ACC112 (cell line): ENCODE data around the gene CCL3.
"Not testable (repeated sequence)": the region's sequence is repeated elsewhere in the genome, so short reads cannot be mapped to it uniquely, and the experiment has no call there.

Experiments used
- H2AFZ ChIP-seq: fragments of 200-600 bp; sonication (generic); one replicate; pipeline ENCODE4 v1.6.0; 2017; ENCODE audit warnings: antibody characterized with exemption, low read length; ENCODE audit not compliant: unreplicated experiment
- H3K27ac ChIP-seq: fragments of 200-600 bp; sonication (generic); 2 replicates; pipeline ENCODE4 v1.5.1; 2014; ENCODE audit warnings: low read depth, mild to moderate bottlenecking, antibody characterized with exemption, low read length, moderate library complexity
- H3K27me3 ChIP-seq: fragments of 200-600 bp; sonication (generic); 2 replicates; pipeline ENCODE4 v1.6.1; 2014; ENCODE audit warnings: mild to moderate bottlenecking, antibody characterized with exemption, low read length, moderate library complexity, mixed read lengths; ENCODE audit not compliant: insufficient read depth
- H3K36me3 ChIP-seq: fragments of 200-600 bp; sonication (generic); 2 replicates; pipeline ENCODE4 v1.6.1; 2016; ENCODE audit warnings: mild to moderate bottlenecking, antibody characterized with exemption, low read length, moderate library complexity, mixed read lengths; ENCODE audit not compliant: insufficient read depth
- H3K4me1 ChIP-seq: fragments of 200-600 bp; sonication (generic); one replicate; pipeline ENCODE4 v1.6.1; 2016; ENCODE audit warnings: low read length, mixed read lengths; ENCODE audit not compliant: insufficient read depth, unreplicated experiment, control insufficient read depth
- H3K4me3 ChIP-seq: fragments of 200-600 bp; sonication (generic); 2 replicates; pipeline ENCODE4 v1.5.1; 2014; ENCODE audit warnings: mild to moderate bottlenecking, low read depth, low read length
- H3K79me2 ChIP-seq: fragments of 200-600 bp; sonication (generic); one replicate; pipeline ENCODE4 v1.6.0; 2016; ENCODE audit warnings: low read length; ENCODE audit not compliant: control insufficient read depth, unreplicated experiment, insufficient read depth

The CCL3 gene

GRCh38 chr17:36115649-36115977 lies 25.7 kb upstream of the CCL3 start:
- H3K4me1 ChIP-seq, H2AFZ ChIP-seq, H3K79me2 ChIP-seq, H3K4me3 ChIP-seq, H3K36me3 ChIP-seq, H3K27ac ChIP-seq: not testable (repeated sequence)
- peaks cover 29% of the 10 kb centered on the region; the same call in 1 of the 2 replicates for H3K27me3 ChIP-seq

- H2AFZ ChIP-seq, H3K27ac ChIP-seq, H3K36me3 ChIP-seq, H3K79me2 ChIP-seq, H3K4me1 ChIP-seq, H3K4me3 ChIP-seq: not testable (repeated sequence)
- H3K27me3 ChIP-seq, result peaks cover 34% of the 10 kb centered on the region
These were observed 25.2 kb upstream of the CCL3 start for GRCh38 chr17:36114971-36115648.

GRCh38 chr17:36113131-36113530 lies 23.2 kb upstream of the CCL3 start:
- H3K27ac ChIP-seq, H3K4me1 ChIP-seq, H3K79me2 ChIP-seq, H2AFZ ChIP-seq, H3K36me3 ChIP-seq, H3K4me3 ChIP-seq: not testable (repeated sequence)
- H3K27me3 ChIP-seq, result peaks cover 39% of the 10 kb centered on the region

GRCh38 chr17:36112572-36112971 lies 22.6 kb upstream of the CCL3 start:
- no peak overlapping the region for H2AFZ ChIP-seq
- no peaks in the 10 kb centered on the region for H3K36me3 ChIP-seq
- no peak overlapping the region for H3K27ac ChIP-seq
- H3K4me1 ChIP-seq, result no peaks in the 10 kb centered on the region
- peaks cover 41% of the 10 kb centered on the region for H3K27me3 ChIP-seq
- no peaks in the 10 kb centered on the region for H3K79me2 ChIP-seq
- no peak overlapping the region for H3K4me3 ChIP-seq

- H3K4me3 ChIP-seq, result no peak overlapping the region
- H2AFZ ChIP-seq, result no peak overlapping the region
- no peaks in the 10 kb centered on the region for H3K79me2 ChIP-seq
- H3K36me3 ChIP-seq, result no peaks in the 10 kb centered on the region
- H3K27ac ChIP-seq, result no peak overlapping the region
- H3K4me1 ChIP-seq, result no peaks in the 10 kb centered on the region
- peaks cover 43% of the 10 kb centered on the region for H3K27me3 ChIP-seq
These were observed 21.1 kb upstream of the CCL3 start for GRCh38 chr17:36111068-36111490.

GRCh38 chr17:36108265-36108664 lies 18.3 kb upstream of the CCL3 start:
- peaks cover 61% of the 10 kb centered on the region for H3K27me3 ChIP-seq
- H3K4me3 ChIP-seq, H3K4me1 ChIP-seq, H2AFZ ChIP-seq, H3K36me3 ChIP-seq, H3K27ac ChIP-seq, H3K79me2 ChIP-seq: not testable (repeated sequence)

GRCh38 chr17:36107660-36108059 lies 17.7 kb upstream of the CCL3 start:
- Histone ChIP-seq H3K36me3 (no peaks in the 10 kb centered on the region), H3K79me2 (no peaks in the 10 kb centered on the region), H3K4me1 (no peaks in the 10 kb centered on the region), H2AFZ (no peak overlapping the region), H3K27ac (no peak overlapping the region), H3K27me3 (peaks cover 67% of the 10 kb centered on the region), H3K4me3 (no peak overlapping the region)

GRCh38 chr17:36106493-36106835 lies 16.5 kb upstream of the CCL3 start:
- no peak overlapping the region for H2AFZ ChIP-seq
- H3K4me1 ChIP-seq, result no peaks in the 10 kb centered on the region
- H3K27ac ChIP-seq, result no peak overlapping the region
- no peaks in the 10 kb centered on the region for H3K79me2 ChIP-seq
- peaks cover 68% of the 10 kb centered on the region for H3K27me3 ChIP-seq
- H3K36me3 ChIP-seq, result no peaks in the 10 kb centered on the region
- H3K4me3 ChIP-seq, result no peak overlapping the region

- no peaks in the 10 kb centered on the region for H3K79me2 ChIP-seq
- peaks cover 63% of the 10 kb centered on the region for H3K27me3 ChIP-seq
- no peaks in the 10 kb centered on the region for H3K36me3 ChIP-seq
- H3K4me3 ChIP-seq, result no peak overlapping the region
- H2AFZ ChIP-seq, result no peak overlapping the region
- no peaks in the 10 kb centered on the region for H3K4me1 ChIP-seq
- H3K27ac ChIP-seq, result no peak overlapping the region
These were observed 16.0 kb upstream of the CCL3 start for GRCh38 chr17:36105781-36106492.

GRCh38 chr17:36104701-36105181 lies 14.8 kb upstream of the CCL3 start:
- no peaks in the 10 kb centered on the region for H3K36me3 ChIP-seq
- H3K4me3 ChIP-seq, result no peak overlapping the region
- H2AFZ ChIP-seq, result no peak overlapping the region
- peaks cover 57% of the 10 kb centered on the region for H3K27me3 ChIP-seq
- H3K79me2 ChIP-seq, result no peaks in the 10 kb centered on the region
- no peaks in the 10 kb centered on the region for H3K4me1 ChIP-seq
- H3K27ac ChIP-seq, result no peak overlapping the region

GRCh38 chr17:36104246-36104645 lies 14.3 kb upstream of the CCL3 start:
- H3K27ac ChIP-seq, H3K36me3 ChIP-seq, H2AFZ ChIP-seq, H3K79me2 ChIP-seq, H3K4me3 ChIP-seq, H3K4me1 ChIP-seq: not testable (repeated sequence)
- H3K27me3 ChIP-seq, result peaks cover 59% of the 10 kb centered on the region
